Measurements from ENCODE around the gene BTBD9. TPM values are rescaled to one million over a fixed set of nuclear protein-coding genes. Genes with fewer than 3 reads are reported as not detected.

The BTBD9 gene
- total RNA-seq, 1 donor from 2014 or later, result 14.8 TPM

DNA sequence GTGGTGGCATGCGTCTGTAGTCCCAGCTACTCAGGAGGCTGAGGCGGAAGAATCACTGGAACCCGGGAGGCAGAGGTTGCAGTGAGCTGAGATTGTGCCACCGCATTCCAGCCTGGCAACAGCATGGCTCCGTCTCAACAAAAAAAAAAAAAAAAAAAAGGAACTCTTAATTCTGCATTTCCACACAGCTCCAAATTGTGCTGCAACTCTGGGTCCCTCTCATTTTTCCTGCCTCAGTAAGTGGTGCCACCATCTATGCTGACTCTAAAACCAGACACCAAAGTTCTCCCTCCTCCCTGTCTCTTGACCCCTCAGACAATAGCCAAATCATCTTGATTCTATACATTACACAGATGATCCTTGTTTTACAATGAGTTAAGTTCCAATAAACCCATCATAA is 133.9 kb downstream of the BTBD9 start:
- Mint-ChIP-seq H3K4me3 (ENCODE audit: unreplicated experiment) (no peak overlapping the region), H3K27ac (ENCODE audit: unreplicated experiment) (no peak overlapping the region), H3K27me3 (ENCODE audit: low read depth) (no peaks in the 10 kb centered on the region), H3K9me3 (ENCODE audit: low read depth) (no peaks in the 10 kb centered on the region), H3K36me3 (ENCODE audit: low read depth) (no peaks in the 10 kb centered on the region), H3K4me1 (ENCODE audit: low read depth) (peaks cover 3% of the 10 kb centered on the region)
- TF ChIP-seq, protein P1, sequence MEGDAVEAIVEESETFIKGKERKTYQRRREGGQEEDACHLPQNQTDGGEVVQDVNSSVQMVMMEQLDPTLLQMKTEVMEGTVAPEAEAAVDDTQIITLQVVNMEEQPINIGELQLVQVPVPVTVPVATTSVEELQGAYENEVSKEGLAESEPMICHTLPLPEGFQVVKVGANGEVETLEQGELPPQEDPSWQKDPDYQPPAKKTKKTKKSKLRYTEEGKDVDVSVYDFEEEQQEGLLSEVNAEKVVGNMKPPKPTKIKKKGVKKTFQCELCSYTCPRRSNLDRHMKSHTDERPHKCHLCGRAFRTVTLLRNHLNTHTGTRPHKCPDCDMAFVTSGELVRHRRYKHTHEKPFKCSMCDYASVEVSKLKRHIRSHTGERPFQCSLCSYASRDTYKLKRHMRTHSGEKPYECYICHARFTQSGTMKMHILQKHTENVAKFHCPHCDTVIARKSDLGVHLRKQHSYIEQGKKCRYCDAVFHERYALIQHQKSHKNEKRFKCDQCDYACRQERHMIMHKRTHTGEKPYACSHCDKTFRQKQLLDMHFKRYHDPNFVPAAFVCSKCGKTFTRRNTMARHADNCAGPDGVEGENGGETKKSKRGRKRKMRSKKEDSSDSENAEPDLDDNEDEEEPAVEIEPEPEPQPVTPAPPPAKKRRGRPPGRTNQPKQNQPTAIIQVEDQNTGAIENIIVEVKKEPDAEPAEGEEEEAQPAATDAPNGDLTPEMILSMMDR (IDR thresholded peaks at IDR 0.05), result no peak
- no peak for DNase-seq (ENCODE audit: low spot score)

DNA sequence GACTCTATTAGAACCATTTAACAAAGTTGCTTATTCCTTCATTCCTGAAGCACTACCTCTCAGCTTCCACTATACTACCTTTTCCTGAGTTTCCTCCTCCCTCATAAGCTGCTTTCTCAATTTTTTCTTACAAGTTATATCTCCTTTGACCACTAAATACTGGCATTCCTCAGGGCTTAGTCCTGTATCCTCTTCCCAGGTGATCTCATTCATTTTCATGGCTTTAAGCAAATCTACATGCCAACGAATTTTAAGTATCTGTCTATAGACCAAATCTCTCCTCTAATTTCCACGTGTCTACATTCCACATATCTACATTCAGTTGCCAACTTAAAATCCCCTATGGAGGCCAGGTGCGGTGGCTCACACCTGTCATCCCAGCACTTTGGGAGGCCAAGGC is 134.7 kb downstream of the BTBD9 start:
- Mint-ChIP-seq H3K36me3 (ENCODE audit: low read depth) (no peaks in the 10 kb centered on the region), H3K27me3 (ENCODE audit: low read depth) (no peaks in the 10 kb centered on the region), H3K4me3 (ENCODE audit: unreplicated experiment) (no peak overlapping the region), H3K4me1 (ENCODE audit: low read depth) (no peaks in the 10 kb centered on the region), H3K9me3 (ENCODE audit: low read depth) (no peaks in the 10 kb centered on the region), H3K27ac (ENCODE audit: unreplicated experiment) (no peak overlapping the region)
- DNase-seq (ENCODE audit: low spot score), result no peak
- TF ChIP-seq, protein P1 (IDR thresholded peaks at IDR 0.05), result no peak

DNA sequence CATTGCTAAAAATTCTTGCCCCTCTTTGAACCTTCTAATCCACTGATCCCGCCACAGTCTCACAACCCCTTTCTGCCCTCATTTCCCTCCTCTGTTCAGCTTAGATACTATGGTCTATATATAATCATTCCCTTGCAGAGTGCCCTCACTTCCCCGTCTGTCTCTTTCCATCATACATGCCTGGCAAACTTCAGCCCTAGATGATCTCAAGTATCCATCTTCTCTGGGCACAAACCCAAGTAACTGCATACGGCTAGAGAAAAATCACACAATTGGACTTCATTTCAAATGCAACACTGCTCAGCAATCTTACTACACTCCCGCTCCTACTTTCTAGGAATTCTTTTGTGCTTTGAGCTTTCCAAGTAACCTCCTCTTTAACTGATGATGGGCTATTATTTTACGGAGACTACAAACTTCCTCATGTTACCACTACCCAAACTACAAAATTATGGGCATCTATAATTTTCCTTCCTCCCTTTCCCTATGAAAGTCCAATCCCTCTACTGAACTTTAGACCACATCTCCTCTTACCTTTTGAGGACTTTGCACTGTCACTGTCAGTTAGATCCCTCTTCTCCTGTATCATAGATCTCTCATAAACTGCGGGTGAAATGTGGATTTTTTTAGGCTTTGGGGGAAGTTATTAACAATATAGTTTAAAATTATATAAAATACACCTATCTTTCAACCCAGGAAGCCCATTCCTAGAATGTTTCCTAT is 135.6 kb downstream of the BTBD9 start:
- Mint-ChIP-seq H3K36me3 (ENCODE audit: low read depth) (no peaks in the 10 kb centered on the region), H3K4me1 (ENCODE audit: low read depth) (no peaks in the 10 kb centered on the region), H3K4me3 (ENCODE audit: unreplicated experiment) (no peak overlapping the region), H3K27ac (ENCODE audit: unreplicated experiment) (no peak overlapping the region), H3K27me3 (ENCODE audit: low read depth) (no peaks in the 10 kb centered on the region), H3K9me3 (ENCODE audit: low read depth) (no peaks in the 10 kb centered on the region)
- TF ChIP-seq, protein P1 (IDR thresholded peaks at IDR 0.05), result no peak
- no peak for DNase-seq (ENCODE audit: low spot score)

DNA sequence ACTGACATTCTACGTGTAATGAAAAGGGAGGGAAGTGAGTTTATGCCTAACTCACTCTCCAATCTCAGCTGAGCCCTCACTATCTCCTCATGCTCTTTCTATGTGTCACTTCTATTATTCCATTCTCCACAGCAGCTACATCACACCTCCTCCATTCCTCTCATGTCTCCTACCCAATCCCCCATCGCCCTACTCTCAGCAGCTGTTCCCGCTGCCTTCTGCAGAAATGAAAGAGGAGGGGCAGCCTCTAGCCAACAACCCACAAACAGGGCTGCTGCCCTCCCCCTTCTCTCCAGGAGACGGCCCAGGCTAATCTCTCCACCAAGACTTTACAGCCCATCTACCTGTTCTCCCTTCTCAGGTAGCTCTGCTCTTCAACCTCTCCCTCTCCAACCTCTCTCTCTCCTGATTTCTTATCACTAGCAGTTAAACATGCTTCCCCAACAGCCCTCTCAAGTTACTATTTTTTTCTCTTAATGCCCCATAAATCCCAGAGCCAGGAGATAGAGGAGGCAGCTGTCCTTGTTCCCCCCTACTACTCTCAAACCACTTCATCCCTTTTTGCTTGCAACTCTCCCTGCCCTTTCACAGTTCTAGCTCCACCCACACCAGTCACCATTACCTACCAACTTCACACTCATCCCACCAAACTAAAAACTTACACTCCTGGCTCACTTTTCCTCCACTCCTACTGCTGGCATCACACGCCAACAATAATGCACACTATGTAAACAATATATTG is 136.5 kb downstream of the BTBD9 start:
- Mint-ChIP-seq H3K9me3 (ENCODE audit: low read depth) (no peaks in the 10 kb centered on the region), H3K27ac (ENCODE audit: unreplicated experiment) (no peak overlapping the region), H3K4me1 (ENCODE audit: low read depth) (no peaks in the 10 kb centered on the region), H3K27me3 (ENCODE audit: low read depth) (no peaks in the 10 kb centered on the region), H3K36me3 (ENCODE audit: low read depth) (no peaks in the 10 kb centered on the region), H3K4me3 (ENCODE audit: unreplicated experiment) (no peak overlapping the region)
- no peak for DNase-seq (ENCODE audit: low spot score)
- TF ChIP-seq, protein P1 (IDR thresholded peaks at IDR 0.05), result no peak

DNA sequence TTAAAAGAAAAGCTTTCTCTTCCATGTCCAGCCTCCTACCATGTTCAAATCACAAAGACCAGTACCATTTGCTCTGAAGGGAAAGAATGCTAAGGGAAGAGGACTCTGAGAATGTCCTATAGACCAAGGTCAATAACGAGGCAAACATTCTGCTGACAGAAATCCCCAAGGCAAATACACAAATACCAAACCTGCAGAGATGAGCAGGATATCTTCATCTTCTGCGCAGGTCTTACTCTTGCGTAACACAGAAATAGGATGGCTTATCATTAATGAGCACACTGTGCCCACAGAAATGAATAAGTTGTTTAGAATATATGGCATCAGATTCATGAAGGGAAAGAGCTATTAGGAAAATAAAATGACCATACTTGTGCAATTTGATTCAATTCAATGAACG is 137.3 kb downstream of the BTBD9 start:
- Mint-ChIP-seq H3K4me3 (ENCODE audit: unreplicated experiment) (no peak overlapping the region), H3K9me3 (ENCODE audit: low read depth) (no peaks in the 10 kb centered on the region), H3K27me3 (ENCODE audit: low read depth) (no peaks in the 10 kb centered on the region), H3K27ac (ENCODE audit: unreplicated experiment) (no peak overlapping the region), H3K36me3 (ENCODE audit: low read depth) (no peaks in the 10 kb centered on the region), H3K4me1 (ENCODE audit: low read depth) (peaks cover under 1% of the 10 kb centered on the region)
- no peak for DNase-seq (ENCODE audit: low spot score)
- TF ChIP-seq, protein P1 (IDR thresholded peaks at IDR 0.05), result no peak

All from chondrocyte (in vitro differentiated cells).